SH-SY5Y (cell line): ENCODE measurements around the gene CNDP2.

Experiments
- GATA2 ChIP-seq: IDR thresholded peaks from 2 replicates; pipeline ENCODE4 v1.6.1; 2011; ENCODE audit warnings: mild to moderate bottlenecking, low read depth, low read length
- GATA3 ChIP-seq: IDR thresholded peaks from 2 replicates; pipeline ENCODE4 v1.6.1; 2011; ENCODE audit warnings: low read depth, mild to moderate bottlenecking, low read length, moderate library complexity

DNA sequence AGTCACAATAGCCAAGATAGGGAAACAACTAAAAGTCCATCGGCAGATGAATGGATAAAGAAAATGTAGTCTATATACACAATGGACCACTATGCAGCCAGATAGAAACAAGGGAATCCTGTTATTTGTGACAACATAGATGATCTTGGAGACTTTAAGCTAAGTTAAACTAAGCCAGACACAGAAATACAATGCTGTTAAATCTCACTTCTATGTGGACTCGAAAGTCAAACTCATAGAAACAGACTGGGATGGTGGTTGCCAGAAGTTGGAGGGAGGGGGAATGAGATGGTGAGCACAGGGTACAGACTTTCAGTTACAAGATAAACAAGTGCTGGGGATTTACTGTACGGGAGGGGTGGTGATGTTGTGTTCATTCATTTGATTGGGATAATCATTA, 32.8 kb downstream of the CNDP2 start:
- no peak for TF ChIP-seq GATA3
- no peak for TF ChIP-seq GATA2
